Breast epithelium (tissue), 4 donors: ENCODE measurements around the gene ZMYND8. TPM values are rescaled to one million over a fixed set of nuclear protein-coding genes. Genes with fewer than 3 reads are reported as not detected.
"Not testable (repeated sequence)": the region's sequence is repeated elsewhere in the genome, so short reads cannot be mapped to it uniquely, and the experiment has no call there.

ENCODE experiments used
- DNase-seq, 2 donors: peaks; one replicate each; pipeline ENCODE4 v3.0.0-alpha.2; 2019; ENCODE audit warnings: low spot score in 2 of 2
- H3K27ac ChIP-seq, 2 donors: fragments of 200-600 bp; sonication (generic) in 1 of 2; one replicate each; pipeline ENCODE4 v1.5.1; 2016 to 2019; ENCODE audit warnings: mild to moderate bottlenecking in 1 of 2
- H3K27me3 ChIP-seq, 2 donors: fragments of 200-600 bp; sonication (generic) in 1 of 2; one replicate each; pipeline versions ENCODE4 v1.5.1 to v1.6.0; 2017 to 2019; ENCODE audit warnings: control low read depth in 1 of 2, mild to moderate bottlenecking in 1 of 2
- H3K36me3 ChIP-seq: fragments of 200-600 bp; one replicate; pipeline ENCODE4 v1.5.1; 2019
- H3K4me1 ChIP-seq, 2 donors: fragments of 200-600 bp; sonication (generic); one replicate each; pipeline ENCODE4 v1.5.1; 2016 to 2019; ENCODE audit warnings: control low read depth in 1 of 2
- H3K4me3 ChIP-seq, 3 donors: fragments of 200-600 bp; sonication (generic); 1 replicate in 2 of 3; 2 replicates in 1 of 3; pipeline ENCODE4 v1.5.1; 2016 to 2019; ENCODE audit warnings: mild to moderate bottlenecking in 3 of 3, moderate library complexity in 2 of 3
- H3K9me3 ChIP-seq, 2 donors: fragments of 200-600 bp; sonication (generic) in 1 of 2; one replicate each; pipeline ENCODE4 v1.5.1; 2016 to 2019; ENCODE audit warnings: control low read depth in 1 of 2
- CTCF ChIP-seq, 3 donors: fragments of 450-650 bp; IDR thresholded peaks; one replicate each; pipeline ENCODE4 v1.5.1; 2016 to 2017; ENCODE audit warnings: antibody characterized with exemption in 3 of 3, mild to moderate bottlenecking in 3 of 3, moderate library complexity in 3 of 3
- POLR2A ChIP-seq: fragments of 450-650 bp; IDR thresholded peaks from one replicate; pipeline ENCODE4 v1.6.1; 2016; ENCODE audit warnings: antibody characterized with exemption, mild to moderate bottlenecking, moderate library complexity
- POLR2AphosphoS5 ChIP-seq, 3 donors: sonication (generic); formaldehyde crosslinking; IDR thresholded peaks; one replicate each; pipeline ENCODE4 v1.6.1; 2017; ENCODE audit warnings: antibody characterized with exemption in 3 of 3
- intact Hi-C: fragments of 100-400 bp; cut with DNase I; formaldehyde crosslinking; loops from one replicate; pipeline ENCODE4 v1.15.1; 2023; ENCODE audit warnings: low total_unique reads
- total RNA-seq, 3 donors: library from RNA; depleted of rRNA; stranded (reverse); fragments of >200 nt; gene quantifications; one replicate each; pipeline ENCODE4 v1.1.0, GENCODE V29; 2016

Gene ZMYND8
- total RNA-seq, 3 donors from 2014 or later = 40.6 to 47.7 (median 41.4) TPM

- Histone ChIP-seq H3K4me1 (no peaks in the 10 kb centered on the region), H3K27me3 (no peaks in the 10 kb centered on the region), H3K27ac (no peak overlapping the region), H3K36me3 (peaks cover 10% of the 10 kb centered on the region), H3K4me3 (no peak overlapping the region), H3K9me3 (no peaks in the 10 kb centered on the region)
- no peak for TF ChIP-seq POLR2AphosphoS5 (IDR thresholded peaks at IDR 0.05)
- no peak for TF ChIP-seq CTCF (IDR thresholded peaks at IDR 0.05)
- no peak for TF ChIP-seq POLR2A
- DNase-seq = no peak
- intact Hi-C loops = loop anchor here (10.0 kb wide), 1 partner anchor 1989 kb away; no protein-coding TSS in a partner anchor
Observed at GRCh38 chr20:47246061-47246777, 110.3 kb downstream of the ZMYND8 start.

- intact Hi-C loops = loop anchor here (10.0 kb wide), 1 partner anchor 1990 kb away; no protein-coding TSS in a partner anchor
- not testable (repeated sequence) for H3K4me3 ChIP-seq, DNase-seq, H3K9me3 ChIP-seq, H3K27me3 ChIP-seq, H3K4me1 ChIP-seq, H3K27ac ChIP-seq
- H3K36me3 ChIP-seq = peaks cover 10% of the 10 kb centered on the region
Observed at GRCh38 chr20:47245166-47245565, 111.3 kb downstream of the ZMYND8 start.

- TF ChIP-seq POLR2AphosphoS5 (IDR thresholded peaks at IDR 0.05) = no peak
- TF ChIP-seq POLR2A = no peak
- TF ChIP-seq CTCF (IDR thresholded peaks at IDR 0.05) = no peak
- H3K4me1 ChIP-seq = no peaks in the 10 kb centered on the region
- no peaks in the 10 kb centered on the region for H3K27me3 ChIP-seq
- intact Hi-C loops = loop anchor here (10.0 kb wide), 1 partner anchor 1990 kb away; no protein-coding TSS in a partner anchor
- peaks cover 10% of the 10 kb centered on the region for H3K36me3 ChIP-seq
- no peak overlapping the region for H3K4me3 ChIP-seq
- no peak for DNase-seq
- no peaks in the 10 kb centered on the region for H3K9me3 ChIP-seq
- H3K27ac ChIP-seq = no peak overlapping the region
Observed at GRCh38 chr20:47244451-47244850, 112.0 kb downstream of the ZMYND8 start.

GRCh38 chr20:47243532-47244305 is 112.8 kb downstream of the ZMYND8 start:
- TF ChIP-seq POLR2AphosphoS5 (IDR thresholded peaks at IDR 0.05) = no peak
- TF ChIP-seq POLR2A = no peak
- no peak for TF ChIP-seq CTCF (IDR thresholded peaks at IDR 0.05)
- Histone ChIP-seq H3K9me3 (no peaks in the 10 kb centered on the region), H3K4me1 (no peaks in the 10 kb centered on the region), H3K27ac (no peak overlapping the region), H3K36me3 (peaks cover 9% of the 10 kb centered on the region), H3K27me3 (no peaks in the 10 kb centered on the region), H3K4me3 (no peak overlapping the region)
- no peak for DNase-seq
- intact Hi-C loops = loop anchor here (10.0 kb wide), 1 partner anchor 1991 kb away; no protein-coding TSS in a partner anchor

- H3K4me3 ChIP-seq = no peak overlapping the region
- no peak overlapping the region for H3K27ac ChIP-seq
- TF ChIP-seq CTCF (IDR thresholded peaks at IDR 0.05) (no peak), POLR2A (no peak), POLR2AphosphoS5 (IDR thresholded peaks at IDR 0.05) (no peak)
- no peak for DNase-seq
- no peaks in the 10 kb centered on the region for H3K27me3 ChIP-seq
- no peaks in the 10 kb centered on the region for H3K4me1 ChIP-seq
- H3K9me3 ChIP-seq = no peaks in the 10 kb centered on the region
- intact Hi-C loops = loop anchor here (10.0 kb wide), 1 partner anchor 1992 kb away; no protein-coding TSS in a partner anchor
- peaks cover 2% of the 10 kb centered on the region for H3K36me3 ChIP-seq
Observed at GRCh38 chr20:47243003-47243402, 113.5 kb downstream of the ZMYND8 start.
